ENCODE measurements around the gene NNMT. TPM values are rescaled to one million over a fixed set of nuclear protein-coding genes. Genes with fewer than 3 reads are reported as not detected.

The NNMT gene
- total RNA-seq, 1 experiment from 2014 or later, result 2.4 TPM

DNA sequence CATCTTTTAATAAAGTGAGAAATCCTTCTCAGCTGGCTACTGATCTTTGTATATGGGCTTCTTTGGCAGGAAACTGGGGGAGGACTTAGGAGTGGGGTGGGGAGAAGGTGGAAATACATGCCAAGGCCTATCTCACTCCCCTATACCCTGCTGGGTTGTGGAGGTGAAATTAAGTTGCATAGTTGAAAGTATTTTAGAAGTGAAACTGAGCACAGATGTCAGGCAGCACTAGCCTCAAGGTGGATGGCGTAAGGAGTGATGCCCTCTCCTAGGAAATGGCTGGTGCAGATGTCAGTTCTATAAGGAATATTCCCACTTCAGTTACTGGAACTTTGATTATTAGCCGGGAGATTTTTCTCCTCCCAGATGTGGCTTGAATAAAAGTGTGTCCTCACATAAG is 46.3 kb downstream of the NNMT start:
- POLR2A ChIA-PET, result no interaction called here

DNA sequence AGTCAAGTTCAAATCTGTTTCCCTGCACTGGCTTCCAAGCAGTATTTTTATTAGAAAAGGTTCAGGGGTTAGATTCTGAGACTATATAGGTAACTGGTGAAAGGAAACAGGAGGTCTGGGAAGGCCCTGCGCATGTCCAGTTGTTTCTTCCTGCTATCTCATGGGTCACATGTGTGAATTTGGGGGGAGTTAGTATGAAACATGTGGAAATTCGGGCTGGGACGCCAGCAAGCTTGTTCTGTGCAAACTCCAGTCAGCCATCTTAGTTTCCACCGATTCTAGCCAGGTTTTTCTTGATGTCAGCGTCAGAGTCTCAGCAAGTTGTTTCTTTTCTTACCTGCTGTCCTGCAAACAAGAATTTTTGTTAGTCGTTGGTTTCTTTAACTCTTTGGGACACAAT is 46.8 kb downstream of the NNMT start:
- Mint-ChIP-seq H3K4me1 (ENCODE audit: low read depth, unreplicated experiment) (no peaks in the 10 kb centered on the region), H3K36me3 (ENCODE audit: insufficient read depth, unreplicated experiment) (no peaks in the 10 kb centered on the region), H3K27ac (ENCODE audit: unreplicated experiment) (no peak overlapping the region), H3K27me3 (ENCODE audit: insufficient read depth, unreplicated experiment) (no peaks in the 10 kb centered on the region), H3K9me3 (ENCODE audit: unreplicated experiment) (no peaks in the 10 kb centered on the region), H3K4me3 (ENCODE audit: unreplicated experiment) (no peak overlapping the region)
- Histone ChIP-seq H3K27me3 (replicated peaks; ENCODE audit: control insufficient read depth, insufficient read depth, low read length) (no peaks in the 10 kb centered on the region), H3K4me3 (ENCODE audit: low read depth, low read length) (no peak overlapping the region), H3K4me1 (0 out of 2 replicates have a peak, but pooled peaks cover 8% of the 10 kb centered on the region), H3K9me3 (peaks cover 4% of the 10 kb centered on the region; the same call in 1 of the 2 replicates), H3K36me3 (ENCODE audit: control insufficient read depth, insufficient read depth, low read length) (no peaks in the 10 kb centered on the region)
- TF ChIP-seq, protein P1, sequence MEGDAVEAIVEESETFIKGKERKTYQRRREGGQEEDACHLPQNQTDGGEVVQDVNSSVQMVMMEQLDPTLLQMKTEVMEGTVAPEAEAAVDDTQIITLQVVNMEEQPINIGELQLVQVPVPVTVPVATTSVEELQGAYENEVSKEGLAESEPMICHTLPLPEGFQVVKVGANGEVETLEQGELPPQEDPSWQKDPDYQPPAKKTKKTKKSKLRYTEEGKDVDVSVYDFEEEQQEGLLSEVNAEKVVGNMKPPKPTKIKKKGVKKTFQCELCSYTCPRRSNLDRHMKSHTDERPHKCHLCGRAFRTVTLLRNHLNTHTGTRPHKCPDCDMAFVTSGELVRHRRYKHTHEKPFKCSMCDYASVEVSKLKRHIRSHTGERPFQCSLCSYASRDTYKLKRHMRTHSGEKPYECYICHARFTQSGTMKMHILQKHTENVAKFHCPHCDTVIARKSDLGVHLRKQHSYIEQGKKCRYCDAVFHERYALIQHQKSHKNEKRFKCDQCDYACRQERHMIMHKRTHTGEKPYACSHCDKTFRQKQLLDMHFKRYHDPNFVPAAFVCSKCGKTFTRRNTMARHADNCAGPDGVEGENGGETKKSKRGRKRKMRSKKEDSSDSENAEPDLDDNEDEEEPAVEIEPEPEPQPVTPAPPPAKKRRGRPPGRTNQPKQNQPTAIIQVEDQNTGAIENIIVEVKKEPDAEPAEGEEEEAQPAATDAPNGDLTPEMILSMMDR (IDR thresholded peaks at IDR 0.05; ENCODE audit: insufficient read depth in 1 of 2, low read depth in 1 of 2, low read length in 1 of 2, severe bottlenecking in 1 of 2, unreplicated experiment in 1 of 2), result no peak
- intact Hi-C loops (cut with micrococcal nuclease; ENCODE audit: unreplicated experiment), result loop anchor here (5.0 kb wide), 1 partner anchor 264 kb away; no protein-coding TSS in a partner anchor
- POLR2A ChIA-PET, result no interaction called here
- no TSS peak for BruUV-seq (replicated peaks)
- no peak for DNase-seq
- CTCF ChIA-PET, result no interaction called here

More for the DNA sequence above, 46.3 kb downstream of the NNMT start:
- Histone ChIP-seq H3K36me3 (ENCODE audit: control insufficient read depth, insufficient read depth, low read length) (no peaks in the 10 kb centered on the region), H3K27me3 (replicated peaks; ENCODE audit: control insufficient read depth, insufficient read depth, low read length) (no peaks in the 10 kb centered on the region), H3K4me3 (ENCODE audit: low read depth, low read length) (no peak overlapping the region), H3K9me3 (peaks cover 4% of the 10 kb centered on the region; the same call in 1 of the 2 replicates), H3K4me1 (0 out of 2 replicates have a peak, but pooled peaks cover 8% of the 10 kb centered on the region)
- H3K4me1 Mint-ChIP-seq (ENCODE audit: low read depth, unreplicated experiment), result no peaks in the 10 kb centered on the region
- H3K4me3 Mint-ChIP-seq (ENCODE audit: unreplicated experiment), result no peak overlapping the region
- DNase-seq, result no peak
- no TSS peak for BruUV-seq (replicated peaks)
- no peaks in the 10 kb centered on the region for H3K36me3 Mint-ChIP-seq (ENCODE audit: insufficient read depth, unreplicated experiment)
- no peaks in the 10 kb centered on the region for H3K9me3 Mint-ChIP-seq (ENCODE audit: unreplicated experiment)
- H3K27me3 Mint-ChIP-seq (ENCODE audit: insufficient read depth, unreplicated experiment), result peaks cover 2% of the 10 kb centered on the region
- TF ChIP-seq, protein P1 (IDR thresholded peaks at IDR 0.05; ENCODE audit: insufficient read depth in 1 of 2, low read depth in 1 of 2, low read length in 1 of 2, severe bottlenecking in 1 of 2, unreplicated experiment in 1 of 2), result no peak
- no peak overlapping the region for H3K27ac Mint-ChIP-seq (ENCODE audit: unreplicated experiment)
- intact Hi-C loops (cut with micrococcal nuclease; ENCODE audit: unreplicated experiment), result loop anchor here (5.0 kb wide), 1 partner anchor 265 kb away; no protein-coding TSS in a partner anchor
- CTCF ChIA-PET, result no interaction called here

DNA sequence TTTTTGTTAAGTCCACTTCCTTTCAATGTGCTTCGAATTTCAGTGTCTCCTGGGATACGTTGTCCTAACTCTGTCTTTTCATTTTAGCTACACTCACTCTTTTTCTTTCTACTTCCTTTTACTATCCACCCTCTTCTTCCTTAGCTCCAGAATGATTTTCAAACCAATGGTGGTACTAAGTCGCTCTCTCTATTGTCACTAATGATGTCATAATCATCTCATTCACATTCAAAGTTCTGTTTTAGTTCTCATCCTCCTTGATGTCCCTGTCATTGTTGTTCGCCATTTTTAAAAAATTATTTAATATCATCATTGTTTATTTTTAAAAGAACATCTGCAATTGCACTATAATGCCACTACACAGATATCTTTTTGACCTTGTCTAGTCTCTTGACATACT is 47.3 kb downstream of the NNMT start:
- H3K4me1 Mint-ChIP-seq (ENCODE audit: low read depth, unreplicated experiment), result no peaks in the 10 kb centered on the region
- Histone ChIP-seq H3K4me3 (ENCODE audit: low read depth, low read length) (no peak overlapping the region), H3K27me3 (replicated peaks; ENCODE audit: control insufficient read depth, insufficient read depth, low read length) (no peaks in the 10 kb centered on the region), H3K36me3 (ENCODE audit: control insufficient read depth, insufficient read depth, low read length) (no peaks in the 10 kb centered on the region), H3K4me1 (0 out of 2 replicates have a peak, but pooled peaks cover 8% of the 10 kb centered on the region), H3K9me3 (peaks cover 4% of the 10 kb centered on the region; the same call in 1 of the 2 replicates)
- TF ChIP-seq, protein P1 (IDR thresholded peaks at IDR 0.05; ENCODE audit: insufficient read depth in 1 of 2, low read depth in 1 of 2, low read length in 1 of 2, severe bottlenecking in 1 of 2, unreplicated experiment in 1 of 2), result no peak
- intact Hi-C loops (cut with micrococcal nuclease; ENCODE audit: unreplicated experiment), result loop anchor here (5.0 kb wide), 1 partner anchor 264 kb away; no protein-coding TSS in a partner anchor
- H3K36me3 Mint-ChIP-seq (ENCODE audit: insufficient read depth, unreplicated experiment), result no peaks in the 10 kb centered on the region
- H3K27ac Mint-ChIP-seq (ENCODE audit: unreplicated experiment), result no peak overlapping the region
- H3K27me3 Mint-ChIP-seq (ENCODE audit: insufficient read depth, unreplicated experiment), result no peaks in the 10 kb centered on the region
- DNase-seq, result no peak
- ChIA-PET POLR2A (no interaction called here), CTCF (no interaction called here)
- H3K4me3 Mint-ChIP-seq (ENCODE audit: unreplicated experiment), result no peak overlapping the region
- no TSS peak for BruUV-seq (replicated peaks)
- no peaks in the 10 kb centered on the region for H3K9me3 Mint-ChIP-seq (ENCODE audit: unreplicated experiment)
